ENCODE data around the gene NMT2. TPM values are rescaled to one million over a fixed set of nuclear protein-coding genes. Genes with fewer than 3 reads are reported as not detected.

The NMT2 gene
- total and polyA plus RNA-seq, 2 experiments from 2014 or later = 11.7 to 16.8 TPM

GRCh38 chr10:15099886-15100285, 68.6 kb downstream of the NMT2 start (continued):
- TF ChIP-seq ZNF462 (CRISPR knock-in tag; IDR thresholded peaks at IDR 0.05) = no peak
- TF ChIP-seq CTCF (conservative IDR thresholded peaks at IDR 0.05; ENCODE audit: low read depth in 2 of 2) = no peak
- TF ChIP-seq JUNB (IDR thresholded peaks at IDR 0.05; ENCODE audit: unreplicated experiment) = no peak

- peaks cover 8% of the 10 kb centered on the region for H3K4me1 Mint-ChIP-seq
- Histone ChIP-seq H3K4me2 (peak within 1 kb of the TSS; percentile 100), H3K79me2 (replicated peaks; ENCODE audit: insufficient read depth) (peaks cover 47% of the 10 kb centered on the region), H2AFZ (peak within 1 kb of the TSS; percentile 100), H3K9me2 (ENCODE audit: insufficient read depth) (no peaks in the 10 kb centered on the region), H3K27ac (ENCODE audit: low read depth) (peak within 1 kb of the TSS; percentile 99), H3F3A (replicated peaks; ENCODE audit: low read depth) (no peaks in the 10 kb centered on the region; the same call in 1 of the 2 replicates), H3K4me3 (peak within 1 kb of the TSS; percentile 85), H3K27me3 (ENCODE audit: insufficient read depth) (no peaks in the 10 kb centered on the region), H3K36me3 (ENCODE audit: insufficient read depth) (0 out of 2 replicates have a peak, but pooled peaks cover 2% of the 10 kb centered on the region), H4K20me1 (replicated peaks; ENCODE audit: insufficient read depth) (peaks cover 16% of the 10 kb centered on the region), H3K4me1 (ENCODE audit: insufficient read depth) (peaks cover 3% of the 10 kb centered on the region; the same call in 1 of the 2 replicates)
- H3K9me3 Mint-ChIP-seq = no peaks in the 10 kb centered on the region
- H3K27ac Mint-ChIP-seq = peak within 1 kb of the TSS; percentile 98
- H3K27me3 Mint-ChIP-seq (ENCODE audit: insufficient read depth, low read depth, poor library complexity) = peaks cover 7% of the 10 kb centered on the region
- ATAC-seq (peak; percentile 89), DNase-seq (ENCODE audit: low spot score) (peak; percentile 97)
- peak within 1 kb of the TSS; percentile 98 for H3K4me3 Mint-ChIP-seq
- H3K36me3 Mint-ChIP-seq (ENCODE audit: low read depth) = peaks cover 14% of the 10 kb centered on the region
- TF ChIP-seq JUNB (IDR thresholded peaks at IDR 0.05; ENCODE audit: unreplicated experiment) (no peak), ZNF331 (CRISPR knock-in tag; IDR thresholded peaks at IDR 0.05; ENCODE audit: low read depth) (no peak), CREB1 (CRISPR knock-in tag; IDR thresholded peaks at IDR 0.05; ENCODE audit: low read depth) (peak; percentile 37), EZH2phosphoT487 (IDR thresholded peaks at IDR 0.05; ENCODE audit: unreplicated experiment) (no peak), EZH2 (IDR thresholded peaks at IDR 0.05; ENCODE audit: low read depth, unreplicated experiment) (no peak), POLR2AphosphoS5 (IDR thresholded peaks at IDR 0.05; ENCODE audit: low read depth) (peak; percentile 96), STAT1 (IDR thresholded peaks at IDR 0.05; ENCODE audit: unreplicated experiment) (no peak), ETS1 (IDR thresholded peaks at IDR 0.05) (0 out of 2 replicates have a peak, but pooled peaks have one; percentile 9), ZNF114 (CRISPR knock-in tag; IDR thresholded peaks at IDR 0.05) (no peak), CTCF (conservative IDR thresholded peaks at IDR 0.05; ENCODE audit: low read depth in 2 of 2) (no peak), NANOG (IDR thresholded peaks at IDR 0.05; ENCODE audit: borderline replicate concordance) (no peak)
Observed at GRCh38 chr10:15097011-15097812, 71.3 kb downstream of the NMT2 start, which contains the start of gene RPP38. TSS of gene RPP38 (plus strand) at chr10:15097355. CDS start at chr10:15103315, 5,960 bp downstream.
